Measurements from ENCODE around the gene POU2F1.

DNA sequence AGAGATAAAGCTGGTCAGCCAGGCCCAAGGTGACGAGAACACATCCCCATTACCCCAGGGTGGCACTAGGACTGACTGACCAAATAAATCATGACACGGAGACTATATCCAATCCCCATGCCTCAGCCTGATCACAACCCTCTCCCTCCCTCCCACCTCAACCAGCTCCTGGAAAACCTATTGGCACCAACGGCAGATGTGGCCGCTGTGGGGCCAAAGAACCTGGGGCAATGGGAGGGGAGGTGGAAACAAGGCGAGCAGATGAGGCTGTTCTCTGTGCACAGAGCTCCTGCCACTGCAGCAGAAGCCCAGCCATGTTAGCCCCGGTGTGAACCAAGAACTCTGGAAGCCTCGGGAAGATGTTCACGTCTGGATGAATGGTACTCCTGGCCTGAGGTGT lies 220.1 kb downstream of the POU2F1 start:
- no peak for TF ChIP-seq POLR2AphosphoS2 (conservative IDR thresholded peaks at IDR 0.05; ENCODE audit: low read length)
- no peak for TF ChIP-seq POLR2A (IDR thresholded peaks at IDR 0.05; ENCODE audit: low read length)
- TF ChIP-seq RCOR1 (IDR thresholded peaks at IDR 0.05; ENCODE audit: low read depth, low read length): no peak
- no peak for TF ChIP-seq EHMT2 (IDR thresholded peaks at IDR 0.05; ENCODE audit: low read depth)
- TF ChIP-seq, protein P1, sequence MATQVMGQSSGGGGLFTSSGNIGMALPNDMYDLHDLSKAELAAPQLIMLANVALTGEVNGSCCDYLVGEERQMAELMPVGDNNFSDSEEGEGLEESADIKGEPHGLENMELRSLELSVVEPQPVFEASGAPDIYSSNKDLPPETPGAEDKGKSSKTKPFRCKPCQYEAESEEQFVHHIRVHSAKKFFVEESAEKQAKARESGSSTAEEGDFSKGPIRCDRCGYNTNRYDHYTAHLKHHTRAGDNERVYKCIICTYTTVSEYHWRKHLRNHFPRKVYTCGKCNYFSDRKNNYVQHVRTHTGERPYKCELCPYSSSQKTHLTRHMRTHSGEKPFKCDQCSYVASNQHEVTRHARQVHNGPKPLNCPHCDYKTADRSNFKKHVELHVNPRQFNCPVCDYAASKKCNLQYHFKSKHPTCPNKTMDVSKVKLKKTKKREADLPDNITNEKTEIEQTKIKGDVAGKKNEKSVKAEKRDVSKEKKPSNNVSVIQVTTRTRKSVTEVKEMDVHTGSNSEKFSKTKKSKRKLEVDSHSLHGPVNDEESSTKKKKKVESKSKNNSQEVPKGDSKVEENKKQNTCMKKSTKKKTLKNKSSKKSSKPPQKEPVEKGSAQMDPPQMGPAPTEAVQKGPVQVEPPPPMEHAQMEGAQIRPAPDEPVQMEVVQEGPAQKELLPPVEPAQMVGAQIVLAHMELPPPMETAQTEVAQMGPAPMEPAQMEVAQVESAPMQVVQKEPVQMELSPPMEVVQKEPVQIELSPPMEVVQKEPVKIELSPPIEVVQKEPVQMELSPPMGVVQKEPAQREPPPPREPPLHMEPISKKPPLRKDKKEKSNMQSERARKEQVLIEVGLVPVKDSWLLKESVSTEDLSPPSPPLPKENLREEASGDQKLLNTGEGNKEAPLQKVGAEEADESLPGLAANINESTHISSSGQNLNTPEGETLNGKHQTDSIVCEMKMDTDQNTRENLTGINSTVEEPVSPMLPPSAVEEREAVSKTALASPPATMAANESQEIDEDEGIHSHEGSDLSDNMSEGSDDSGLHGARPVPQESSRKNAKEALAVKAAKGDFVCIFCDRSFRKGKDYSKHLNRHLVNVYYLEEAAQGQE (IDR thresholded peaks at IDR 0.05): no peak
- TF ChIP-seq, protein P2, sequence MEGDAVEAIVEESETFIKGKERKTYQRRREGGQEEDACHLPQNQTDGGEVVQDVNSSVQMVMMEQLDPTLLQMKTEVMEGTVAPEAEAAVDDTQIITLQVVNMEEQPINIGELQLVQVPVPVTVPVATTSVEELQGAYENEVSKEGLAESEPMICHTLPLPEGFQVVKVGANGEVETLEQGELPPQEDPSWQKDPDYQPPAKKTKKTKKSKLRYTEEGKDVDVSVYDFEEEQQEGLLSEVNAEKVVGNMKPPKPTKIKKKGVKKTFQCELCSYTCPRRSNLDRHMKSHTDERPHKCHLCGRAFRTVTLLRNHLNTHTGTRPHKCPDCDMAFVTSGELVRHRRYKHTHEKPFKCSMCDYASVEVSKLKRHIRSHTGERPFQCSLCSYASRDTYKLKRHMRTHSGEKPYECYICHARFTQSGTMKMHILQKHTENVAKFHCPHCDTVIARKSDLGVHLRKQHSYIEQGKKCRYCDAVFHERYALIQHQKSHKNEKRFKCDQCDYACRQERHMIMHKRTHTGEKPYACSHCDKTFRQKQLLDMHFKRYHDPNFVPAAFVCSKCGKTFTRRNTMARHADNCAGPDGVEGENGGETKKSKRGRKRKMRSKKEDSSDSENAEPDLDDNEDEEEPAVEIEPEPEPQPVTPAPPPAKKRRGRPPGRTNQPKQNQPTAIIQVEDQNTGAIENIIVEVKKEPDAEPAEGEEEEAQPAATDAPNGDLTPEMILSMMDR (IDR thresholded peaks at IDR 0.05): no peak
- TF ChIP-seq, protein P3, sequence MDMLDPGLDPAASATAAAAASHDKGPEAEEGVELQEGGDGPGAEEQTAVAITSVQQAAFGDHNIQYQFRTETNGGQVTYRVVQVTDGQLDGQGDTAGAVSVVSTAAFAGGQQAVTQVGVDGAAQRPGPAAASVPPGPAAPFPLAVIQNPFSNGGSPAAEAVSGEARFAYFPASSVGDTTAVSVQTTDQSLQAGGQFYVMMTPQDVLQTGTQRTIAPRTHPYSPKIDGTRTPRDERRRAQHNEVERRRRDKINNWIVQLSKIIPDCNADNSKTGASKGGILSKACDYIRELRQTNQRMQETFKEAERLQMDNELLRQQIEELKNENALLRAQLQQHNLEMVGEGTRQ (IDR thresholded peaks at IDR 0.05): no peak

Measured in A549 (cell line).